Heart left ventricle (tissue), 13 donors: ENCODE measurements around the gene TMEM198.

Source experiments
- POLR2A ChIP-seq, 2 donors: fragments of 450-650 bp; IDR thresholded peaks; one replicate each; pipeline ENCODE4 v1.6.1; 2017; ENCODE audit warnings: antibody characterized with exemption in 2 of 2, mild to moderate bottlenecking in 2 of 2, moderate library complexity in 2 of 2
- TF ChIP-seq, protein P1 (sequence below), 12 donors: fragments of 200-600 bp; sonication (generic) in 4 of 12; IDR thresholded peaks; one replicate each; pipeline versions ENCODE4 v1.5.0 to v1.8.0; 2018 to 2022; ENCODE audit warnings: antibody characterized with exemption in 12 of 12, mild to moderate bottlenecking in 5 of 12
- donor health status: ischemic (EF 13 %, LVEDD 7.1; RV severe dilation, severe dysfunction).
- donor health status: DM: no; HTN: yes; CAD: no.
- donor health status: DM: no; HTN: no; CAD: no.
- donor health status: ischemic (EF 25% LVEDD 6.9; RV normal size, moderate dysfunction).
- donor health status: ischemic (EF 25% LVEDD 5.7; RV mildly dilated, moderate dysfunction).
- donor health status: ischemic (EF 35%, LVEDD 5.7; RV mildly dilated, moderate dysfunction).
- donor health status: nonischemic (EF 11% LVEDD 7.7; RV severe dilation, severe dysfunction).
- donor health status: DM: yes; HTN: yes; CAD: no.
- donor health status: PGD.
- donor health status: ischemic (EF 29% LVEDD 5.4; RV normal size, mild dysfunction).
- donor health status: nonischemic (EF 23%, LVEDD 6.1; RV moderate dilation, normal function).

DNA sequence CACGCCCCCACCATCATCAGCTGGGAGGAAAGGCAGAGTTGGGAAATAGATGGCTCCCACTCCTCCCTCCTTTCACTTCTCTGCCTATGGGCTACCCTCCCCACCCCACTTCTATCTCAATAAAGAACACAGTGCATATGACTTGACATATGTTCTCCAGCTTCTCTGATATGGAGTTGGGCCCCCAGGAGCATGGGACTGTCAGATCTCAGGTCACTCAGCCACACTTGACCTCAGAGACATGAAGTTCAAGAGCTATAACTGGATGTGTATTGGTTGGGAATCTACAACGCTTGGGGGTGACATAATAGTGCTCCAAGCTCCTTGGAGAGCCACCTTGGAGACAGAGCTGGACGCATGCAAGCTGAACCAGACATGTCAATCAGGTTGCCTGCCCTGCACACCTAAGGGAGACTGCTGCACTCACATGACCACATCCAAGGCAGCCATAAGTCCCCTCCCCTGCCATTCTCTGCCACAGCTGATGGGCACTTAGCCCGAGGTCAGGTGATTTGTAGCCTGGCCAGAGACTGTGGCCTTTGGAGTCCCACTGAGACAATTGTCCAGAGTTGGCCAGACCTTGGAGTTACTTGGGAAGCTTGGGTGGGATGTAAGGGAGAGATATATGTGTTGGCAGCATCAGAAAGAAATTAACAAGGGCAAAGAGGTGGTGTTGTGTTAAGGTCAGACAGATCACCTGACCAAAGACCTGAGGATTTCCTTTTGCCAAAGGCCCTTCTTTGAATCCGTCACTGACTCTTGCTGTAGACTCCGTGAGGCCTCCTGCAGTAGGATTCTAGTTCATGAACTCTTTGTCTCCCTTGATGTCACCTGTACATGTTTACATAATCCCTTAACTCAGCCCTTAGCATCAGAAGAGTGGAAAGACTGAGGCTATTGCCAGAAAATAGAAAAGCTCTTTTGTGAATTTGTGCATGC is 32.0 kb downstream of the TMEM198 start:
- no peak for TF ChIP-seq POLR2A (IDR thresholded peaks at IDR 0.05)
- TF ChIP-seq, protein P1, sequence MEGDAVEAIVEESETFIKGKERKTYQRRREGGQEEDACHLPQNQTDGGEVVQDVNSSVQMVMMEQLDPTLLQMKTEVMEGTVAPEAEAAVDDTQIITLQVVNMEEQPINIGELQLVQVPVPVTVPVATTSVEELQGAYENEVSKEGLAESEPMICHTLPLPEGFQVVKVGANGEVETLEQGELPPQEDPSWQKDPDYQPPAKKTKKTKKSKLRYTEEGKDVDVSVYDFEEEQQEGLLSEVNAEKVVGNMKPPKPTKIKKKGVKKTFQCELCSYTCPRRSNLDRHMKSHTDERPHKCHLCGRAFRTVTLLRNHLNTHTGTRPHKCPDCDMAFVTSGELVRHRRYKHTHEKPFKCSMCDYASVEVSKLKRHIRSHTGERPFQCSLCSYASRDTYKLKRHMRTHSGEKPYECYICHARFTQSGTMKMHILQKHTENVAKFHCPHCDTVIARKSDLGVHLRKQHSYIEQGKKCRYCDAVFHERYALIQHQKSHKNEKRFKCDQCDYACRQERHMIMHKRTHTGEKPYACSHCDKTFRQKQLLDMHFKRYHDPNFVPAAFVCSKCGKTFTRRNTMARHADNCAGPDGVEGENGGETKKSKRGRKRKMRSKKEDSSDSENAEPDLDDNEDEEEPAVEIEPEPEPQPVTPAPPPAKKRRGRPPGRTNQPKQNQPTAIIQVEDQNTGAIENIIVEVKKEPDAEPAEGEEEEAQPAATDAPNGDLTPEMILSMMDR (IDR thresholded peaks at IDR 0.05), result no peak
